NCI-H1092 treated with DMSO at 0.1 percent for 48 hours (cell line): Measurements from ENCODE around the gene KIF7.
"Not testable (repeated sequence)": the region's sequence is repeated elsewhere in the genome, so short reads cannot be mapped to it uniquely, and the experiment has no call there.

Experiments used
- DNase-seq: peaks from one replicate; lab custom pipeline; 2025; lab: John Stamatoyannopoulos, UW

Gene KIF7

GRCh38 chr15:89623165-89623564 is 32.1 kb downstream of the KIF7 start:
- DNase-seq = no peak

- no peak for DNase-seq
Observed at GRCh38 chr15:89621547-89621946, 33.7 kb downstream of the KIF7 start.

GRCh38 chr15:89616228-89616627 is 39.0 kb downstream of the KIF7 start:
- no peak for DNase-seq

- DNase-seq = no peak
Observed at GRCh38 chr15:89615135-89615534, 40.1 kb downstream of the KIF7 start.

- DNase-seq = no peak
Observed at GRCh38 chr15:89614164-89614563, 41.1 kb downstream of the KIF7 start.

GRCh38 chr15:89613031-89613430 is 42.2 kb downstream of the KIF7 start:
- DNase-seq = no peak

- no peak for DNase-seq
Observed at GRCh38 chr15:89611317-89611716, 44.0 kb downstream of the KIF7 start.

GRCh38 chr15:89599021-89599420 is 56.2 kb downstream of the KIF7 start:
- no peak for DNase-seq

- DNase-seq = no peak
Observed at GRCh38 chr15:89593018-89593417, 62.2 kb downstream of the KIF7 start.

GRCh38 chr15:89591834-89592233 is 63.4 kb downstream of the KIF7 start:
- no peak for DNase-seq

- no peak for DNase-seq
Observed at GRCh38 chr15:89587955-89588354, 67.3 kb downstream of the KIF7 start.

GRCh38 chr15:89586651-89587050 is 68.6 kb downstream of the KIF7 start:
- no peak for DNase-seq

GRCh38 chr15:89580747-89581146 is 74.5 kb downstream of the KIF7 start:
- not testable (repeated sequence) for DNase-seq

- DNase-seq = no peak
Observed at GRCh38 chr15:89578146-89578545, 77.1 kb downstream of the KIF7 start.
